Frontal cortex (tissue), 4 donors: ENCODE results near the gene STARD13. TPM values are rescaled to one million over a fixed set of nuclear protein-coding genes. Genes with fewer than 3 reads are reported as not detected.
"Not testable (repeated sequence)": the region's sequence is repeated elsewhere in the genome, so short reads cannot be mapped to it uniquely, and the experiment has no call there.

Experiments used
- DNase-seq, 2 donors: peaks; one replicate each; pipeline ENCODE4 v3.0.0; 2012; ENCODE audit warnings: low spot score in 2 of 2
- FAIRE-seq: peaks from 2 replicates; lab custom pipeline; 2012; peaks lifted over from hg19 to GRCh38; lab: Jason Lieb, UNC
- total RNA-seq: library from RNA; depleted of rRNA; stranded (reverse); fragments of >200 nt; gene quantifications from one replicate; pipeline ENCODE4 v1.2.3, GENCODE V29; 2014
- donor health status: control.
- donor health status: control.
- donor health status: control.

The STARD13 gene
- total RNA-seq, 1 donor from 2014 or later = 6.5 TPM

- FAIRE-seq = no peak
- DNase-seq = no peak
These were observed 97.3 kb downstream of the STARD13 start for GRCh38 chr13:33188093-33188882.

GRCh38 chr13:33186861-33187291, 98.7 kb downstream of the STARD13 start:
- FAIRE-seq (no peak), DNase-seq (no peak)

- DNase-seq = no peak
- FAIRE-seq = no peak
These were observed 99.7 kb downstream of the STARD13 start for GRCh38 chr13:33185853-33186252.

GRCh38 chr13:33184530-33184929, 101.0 kb downstream of the STARD13 start:
- no peak for FAIRE-seq
- DNase-seq = no peak

- no peak for FAIRE-seq
- no peak for DNase-seq
These were observed 101.5 kb downstream of the STARD13 start for GRCh38 chr13:33184112-33184490.

GRCh38 chr13:33183431-33184111, 102.0 kb downstream of the STARD13 start:
- no peak for FAIRE-seq
- no peak for DNase-seq

GRCh38 chr13:33182729-33183128, 102.8 kb downstream of the STARD13 start:
- DNase-seq = no peak
- no peak for FAIRE-seq

- no peak for FAIRE-seq
- DNase-seq = no peak
These were observed 104.3 kb downstream of the STARD13 start for GRCh38 chr13:33181264-33181663.

GRCh38 chr13:33180122-33180804, 105.3 kb downstream of the STARD13 start:
- no peak for FAIRE-seq
- DNase-seq = no peak

- FAIRE-seq (no peak), DNase-seq (no peak)
These were observed 106.1 kb downstream of the STARD13 start for GRCh38 chr13:33179463-33179862.

GRCh38 chr13:33178209-33178840, 107.2 kb downstream of the STARD13 start:
- FAIRE-seq (no peak), DNase-seq (no peak)

GRCh38 chr13:33177340-33178208, 108.0 kb downstream of the STARD13 start:
- FAIRE-seq, DNase-seq: not testable (repeated sequence)

- FAIRE-seq (no peak), DNase-seq (no peak)
These were observed 109.0 kb downstream of the STARD13 start for GRCh38 chr13:33176526-33176925.

GRCh38 chr13:33175991-33176390, 109.6 kb downstream of the STARD13 start:
- DNase-seq = no peak
- FAIRE-seq = no peak

GRCh38 chr13:33174931-33175330, 110.6 kb downstream of the STARD13 start:
- DNase-seq = no peak
- no peak for FAIRE-seq

GRCh38 chr13:33174491-33174890, 111.1 kb downstream of the STARD13 start:
- DNase-seq (no peak), FAIRE-seq (no peak)

GRCh38 chr13:33172911-33173310, 112.6 kb downstream of the STARD13 start:
- DNase-seq (no peak), FAIRE-seq (no peak)

- FAIRE-seq (no peak), DNase-seq (no peak)
These were observed 113.2 kb downstream of the STARD13 start for GRCh38 chr13:33172400-33172799.

- DNase-seq = no peak
- no peak for FAIRE-seq
These were observed 116.1 kb downstream of the STARD13 start for GRCh38 chr13:33169273-33169980.
